Activated CD4-positive, alpha-beta T cell treated with anti-CD3 and anti-CD28 coated beads, Interleukin-2, amount 10 ng/mL, durations not matched to agents 7 days and 5 days (primary cell): ENCODE data around the gene SLC16A10. TPM values are rescaled to one million over a fixed set of nuclear protein-coding genes. Genes with fewer than 3 reads are reported as not detected.

ENCODE experiments used
- CTCF ChIA-PET: fragments of 350-600 bp; sonication (Branson Sonifier 250); formaldehyde crosslinking; loops from one replicate; lab custom pipeline; 2021; ENCODE audit warnings: antibody characterized with exemption; lab: Charles Lee
- POLR2A ChIA-PET: fragments of 350-600 bp; sonication (Branson Sonifier 250); formaldehyde crosslinking; loops from one replicate; lab custom pipeline; 2021; ENCODE audit warnings: antibody characterized with exemption; lab: Charles Lee
- DNase-seq: peaks from one replicate; pipeline ENCODE4 v3.0.0-alpha.2; 2020
- H3K27ac Mint-ChIP-seq: one replicate; pipeline ENCODE4 v1.8.0; 2021; ENCODE audit warnings: mild to moderate bottlenecking, moderate library complexity, mixed read lengths
- H3K27me3 Mint-ChIP-seq: one replicate; pipeline ENCODE4 v1.8.0; 2021; ENCODE audit warnings: mixed read lengths
- H3K36me3 Mint-ChIP-seq: one replicate; pipeline ENCODE4 v1.8.0; 2021; ENCODE audit warnings: low read depth, mixed read lengths
- H3K4me1 Mint-ChIP-seq: one replicate; pipeline ENCODE4 v1.8.0; 2021; ENCODE audit warnings: mixed read lengths
- H3K4me3 Mint-ChIP-seq: one replicate; pipeline ENCODE4 v1.8.0; 2021; ENCODE audit warnings: mild to moderate bottlenecking, moderate library complexity, mixed read lengths
- H3K9me3 Mint-ChIP-seq: one replicate; pipeline ENCODE4 v1.8.0; 2021; ENCODE audit warnings: mixed read lengths
- total RNA-seq, 2 experiments: library from RNA; stranded (reverse); gene quantifications; one replicate each; pipeline ENCODE4 v1.2.3, GENCODE V29; 2021

SLC16A10 gene
- total RNA-seq, 2 experiments from 2014 or later = 3.2 TPM

- DNase-seq = no peak
- POLR2A ChIA-PET = no interaction called here
- H3K27ac Mint-ChIP-seq = no peak overlapping the region
- H3K27me3 Mint-ChIP-seq = no peaks in the 10 kb centered on the region
- CTCF ChIA-PET = no interaction called here
- H3K4me3 Mint-ChIP-seq = no peak overlapping the region
- peaks cover 14% of the 10 kb centered on the region for H3K4me1 Mint-ChIP-seq
- H3K9me3 Mint-ChIP-seq = peaks cover 16% of the 10 kb centered on the region
- H3K36me3 Mint-ChIP-seq = peaks cover 15% of the 10 kb centered on the region
Observed at GRCh38 chr6:111161650-111162049, 74.3 kb downstream of the SLC16A10 start.

DNA sequence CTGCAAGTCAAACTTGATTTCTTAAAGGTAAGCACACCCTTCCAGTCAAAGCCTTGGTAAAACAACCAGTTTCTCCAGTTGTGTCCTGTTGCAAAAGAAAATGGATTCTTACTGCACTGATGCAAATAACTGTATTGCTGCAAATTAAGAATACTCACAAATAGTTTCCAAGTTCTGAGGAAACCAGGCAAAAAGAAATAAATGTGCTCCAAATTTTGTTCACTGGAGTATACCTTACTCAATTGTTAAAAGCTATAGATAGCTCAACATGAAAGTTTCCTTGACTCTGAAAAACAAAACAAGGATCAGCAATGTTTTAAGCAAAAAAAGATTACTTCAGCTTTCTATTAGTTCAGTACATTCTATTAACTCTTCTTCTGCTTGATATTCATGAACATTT, 75.2 kb downstream of the SLC16A10 start:
- CTCF ChIA-PET = no interaction called here
- no peak overlapping the region for H3K4me3 Mint-ChIP-seq
- H3K4me1 Mint-ChIP-seq = peaks cover 10% of the 10 kb centered on the region
- peaks cover 16% of the 10 kb centered on the region for H3K9me3 Mint-ChIP-seq
- no peak for DNase-seq
- POLR2A ChIA-PET = no interaction called here
- H3K36me3 Mint-ChIP-seq = peaks cover 15% of the 10 kb centered on the region
- no peaks in the 10 kb centered on the region for H3K27me3 Mint-ChIP-seq
- no peak overlapping the region for H3K27ac Mint-ChIP-seq

- POLR2A ChIA-PET = no interaction called here
- CTCF ChIA-PET = interaction anchor here (0.6 kb wide), 1 partner anchor 36 kb away, joined by 4 read pairs; no protein-coding TSS in a partner anchor
- peaks cover 14% of the 10 kb centered on the region for H3K4me1 Mint-ChIP-seq
- no peaks in the 10 kb centered on the region for H3K36me3 Mint-ChIP-seq
- no peak overlapping the region for H3K27ac Mint-ChIP-seq
- H3K27me3 Mint-ChIP-seq = no peaks in the 10 kb centered on the region
- H3K4me3 Mint-ChIP-seq = no peak overlapping the region
- H3K9me3 Mint-ChIP-seq = no peaks in the 10 kb centered on the region
- DNase-seq = no peak
Observed at GRCh38 chr6:111171577-111172400, 84.5 kb downstream of the SLC16A10 start.

DNA sequence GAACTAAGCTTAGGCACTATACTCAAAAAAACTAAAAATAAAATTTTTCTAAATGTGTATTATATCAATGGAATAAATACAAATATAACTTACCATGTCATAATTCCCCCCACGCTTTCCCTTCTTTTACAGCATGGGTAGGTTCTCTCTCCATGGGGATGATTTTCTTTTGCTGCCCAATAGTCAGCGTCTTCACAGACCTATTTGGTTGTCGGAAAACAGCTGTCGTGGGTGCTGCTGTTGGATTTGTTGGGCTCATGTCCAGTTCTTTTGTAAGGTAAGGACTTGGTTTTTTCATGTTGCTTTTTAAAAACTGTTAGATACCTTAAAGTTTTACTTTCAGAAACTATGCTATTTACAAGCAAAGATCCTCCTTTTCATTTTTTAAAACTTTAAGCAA, 85.3 kb downstream of the SLC16A10 start:
- no peak for DNase-seq
- Mint-ChIP-seq H3K36me3 (no peaks in the 10 kb centered on the region), H3K4me3 (no peak overlapping the region), H3K27ac (no peak overlapping the region), H3K27me3 (no peaks in the 10 kb centered on the region), H3K9me3 (no peaks in the 10 kb centered on the region), H3K4me1 (peaks cover 14% of the 10 kb centered on the region)
- ChIA-PET POLR2A (no interaction called here), CTCF (no interaction called here)

DNA sequence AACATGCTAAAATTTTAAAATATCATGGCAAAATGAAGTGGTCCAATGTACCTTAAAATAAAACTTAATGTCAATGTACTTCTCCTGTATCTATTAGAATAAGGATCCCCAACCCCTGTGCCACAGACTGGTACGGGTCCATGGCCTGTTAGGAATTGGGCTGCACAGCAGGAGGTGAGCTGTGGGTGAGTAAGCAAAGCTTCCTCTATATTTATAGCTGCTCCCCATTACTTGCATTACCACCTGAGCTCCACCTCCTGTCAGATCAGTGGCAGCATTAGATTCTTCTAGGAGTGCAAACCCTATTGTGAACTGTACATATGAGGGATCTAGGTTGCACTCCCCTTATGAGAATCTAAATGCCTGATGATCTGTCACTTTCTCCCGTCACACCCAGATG, 86.0 kb downstream of the SLC16A10 start:
- Mint-ChIP-seq H3K27ac (no peak overlapping the region), H3K4me1 (peaks cover 14% of the 10 kb centered on the region), H3K36me3 (no peaks in the 10 kb centered on the region), H3K27me3 (no peaks in the 10 kb centered on the region), H3K4me3 (no peak overlapping the region), H3K9me3 (no peaks in the 10 kb centered on the region)
- DNase-seq = no peak
- POLR2A ChIA-PET = no interaction called here
- CTCF ChIA-PET = no interaction called here

GRCh38 chr6:111173946-111174345, 86.6 kb downstream of the SLC16A10 start:
- Mint-ChIP-seq H3K36me3 (no peaks in the 10 kb centered on the region), H3K27me3 (no peaks in the 10 kb centered on the region), H3K4me3 (no peak overlapping the region), H3K4me1 (peaks cover 14% of the 10 kb centered on the region), H3K9me3 (no peaks in the 10 kb centered on the region), H3K27ac (no peak overlapping the region)
- DNase-seq = no peak
- ChIA-PET POLR2A (no interaction called here), CTCF (no interaction called here)

GRCh38 chr6:111175109-111175508, 87.8 kb downstream of the SLC16A10 start:
- Mint-ChIP-seq H3K9me3 (no peaks in the 10 kb centered on the region), H3K4me1 (peaks cover 14% of the 10 kb centered on the region), H3K36me3 (no peaks in the 10 kb centered on the region), H3K27ac (no peak overlapping the region), H3K4me3 (no peak overlapping the region), H3K27me3 (no peaks in the 10 kb centered on the region)
- DNase-seq = no peak
- ChIA-PET CTCF (interaction anchor here (1.0 kb wide), 1 partner anchor 81 kb away, joined by 3 read pairs; no protein-coding TSS in a partner anchor), POLR2A (interaction anchor here (0.6 kb wide), 1 partner anchor 14 kb away, joined by 7 read pairs; no protein-coding TSS in a partner anchor)

DNA sequence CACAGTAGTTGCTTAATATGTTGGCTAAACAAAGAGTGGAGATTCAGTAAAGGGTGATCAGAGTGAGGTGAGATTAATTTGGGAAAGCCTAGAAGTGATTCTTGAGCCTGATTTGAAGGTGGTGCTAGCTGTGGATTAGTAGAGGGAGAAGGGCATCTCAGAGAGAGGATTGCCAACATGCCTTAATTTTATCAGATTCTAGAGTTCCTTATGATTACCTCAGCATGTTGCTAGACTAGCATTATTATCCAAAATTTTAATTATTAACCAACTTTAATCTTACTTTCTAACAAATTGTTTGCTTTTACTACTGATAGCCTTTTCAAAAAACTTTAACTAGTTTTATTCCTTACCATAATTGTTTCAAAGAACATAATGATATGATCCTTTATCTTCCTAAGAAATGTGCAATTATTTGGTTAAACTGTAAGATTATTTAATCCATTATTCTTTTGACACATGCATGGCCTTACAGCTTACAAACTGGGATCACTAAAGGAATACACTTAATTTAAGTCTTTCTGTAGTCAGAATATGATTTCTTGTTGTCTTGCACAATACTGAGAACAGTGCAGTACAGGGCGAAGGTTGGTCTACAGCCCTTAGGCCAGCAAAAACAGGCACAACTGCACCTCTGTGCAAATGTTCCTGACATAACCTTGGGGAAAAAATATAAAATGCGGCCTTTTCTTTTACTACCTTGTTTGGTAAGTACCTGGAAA, 88.9 kb downstream of the SLC16A10 start:
- ChIA-PET CTCF (no interaction called here), POLR2A (no interaction called here)
- no peaks in the 10 kb centered on the region for H3K27me3 Mint-ChIP-seq
- H3K36me3 Mint-ChIP-seq = no peaks in the 10 kb centered on the region
- DNase-seq = no peak
- H3K27ac Mint-ChIP-seq = no peak overlapping the region
- no peak overlapping the region for H3K4me3 Mint-ChIP-seq
- H3K9me3 Mint-ChIP-seq = no peaks in the 10 kb centered on the region
- H3K4me1 Mint-ChIP-seq = peaks cover 14% of the 10 kb centered on the region

- no peaks in the 10 kb centered on the region for H3K9me3 Mint-ChIP-seq
- ChIA-PET CTCF (no interaction called here), POLR2A (no interaction called here)
- H3K27me3 Mint-ChIP-seq = no peaks in the 10 kb centered on the region
- H3K4me3 Mint-ChIP-seq = no peak overlapping the region
- no peaks in the 10 kb centered on the region for H3K36me3 Mint-ChIP-seq
- DNase-seq = no peak
- H3K27ac Mint-ChIP-seq = no peak overlapping the region
- peaks cover 14% of the 10 kb centered on the region for H3K4me1 Mint-ChIP-seq
Observed at GRCh38 chr6:111176760-111177099, 89.4 kb downstream of the SLC16A10 start.

DNA sequence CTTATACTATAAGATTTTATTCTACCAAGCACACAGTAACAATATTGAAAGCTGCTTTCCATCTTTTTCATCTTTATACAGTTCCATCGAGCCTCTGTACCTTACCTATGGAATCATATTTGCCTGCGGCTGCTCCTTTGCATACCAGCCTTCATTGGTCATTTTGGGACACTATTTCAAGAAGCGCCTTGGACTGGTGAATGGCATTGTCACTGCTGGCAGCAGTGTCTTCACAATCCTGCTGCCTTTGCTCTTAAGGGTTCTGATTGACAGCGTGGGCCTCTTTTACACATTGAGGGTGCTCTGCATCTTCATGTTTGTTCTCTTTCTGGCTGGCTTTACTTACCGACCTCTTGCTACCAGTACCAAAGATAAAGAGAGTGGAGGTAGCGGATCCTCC, 89.8 kb downstream of the SLC16A10 start:
- H3K4me1 Mint-ChIP-seq = peaks cover 14% of the 10 kb centered on the region
- no peaks in the 10 kb centered on the region for H3K27me3 Mint-ChIP-seq
- no peak overlapping the region for H3K27ac Mint-ChIP-seq
- ChIA-PET POLR2A (no interaction called here), CTCF (interaction anchor here (0.5 kb wide), 1 partner anchor 38 kb away, joined by 3 read pairs; no protein-coding TSS in a partner anchor)
- H3K9me3 Mint-ChIP-seq = no peaks in the 10 kb centered on the region
- no peak overlapping the region for H3K4me3 Mint-ChIP-seq
- DNase-seq = no peak
- no peaks in the 10 kb centered on the region for H3K36me3 Mint-ChIP-seq

DNA sequence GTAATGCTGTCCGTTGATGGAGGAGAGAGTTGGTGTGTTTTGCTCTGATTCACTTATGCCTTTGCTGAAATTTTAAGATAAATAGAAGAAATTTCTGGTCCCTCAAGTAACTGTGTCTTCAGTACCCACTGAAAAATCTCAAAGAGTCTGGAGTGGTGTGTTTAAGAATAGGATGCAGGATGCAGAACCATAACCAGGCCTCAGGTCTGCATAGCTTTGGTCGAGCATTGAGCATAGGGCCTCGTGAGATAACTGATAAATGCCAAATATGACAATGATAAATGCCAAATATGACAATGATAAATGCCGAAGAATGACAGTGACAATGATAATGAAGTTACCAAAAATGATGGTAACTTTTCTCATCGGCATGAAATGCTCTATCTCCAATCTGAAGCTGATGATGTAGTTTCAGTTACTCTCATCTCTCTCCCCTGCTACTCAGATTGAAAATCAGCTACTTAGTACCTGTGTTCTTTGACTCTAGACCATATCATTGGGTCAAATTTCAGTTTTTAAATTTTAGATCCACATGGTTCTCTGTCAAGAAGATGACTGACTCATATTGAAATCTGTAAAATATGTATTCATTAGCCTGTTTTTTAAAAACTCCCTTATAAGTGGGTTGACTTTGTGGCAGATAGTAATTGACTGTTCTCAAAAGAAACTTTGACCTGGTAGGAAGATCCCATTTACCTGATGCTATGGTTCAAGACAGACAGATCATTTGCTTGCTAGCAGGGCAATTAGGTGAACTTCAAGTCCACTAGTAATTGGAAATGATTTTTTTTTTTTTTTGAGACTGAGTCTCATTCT, 96.6 kb downstream of the SLC16A10 start:
- no peak for DNase-seq
- ChIA-PET POLR2A (no interaction called here), CTCF (no interaction called here)
- Mint-ChIP-seq H3K27me3 (no peaks in the 10 kb centered on the region), H3K9me3 (peaks cover under 1% of the 10 kb centered on the region), H3K36me3 (peaks cover 2% of the 10 kb centered on the region), H3K27ac (no peak overlapping the region), H3K4me1 (no peaks in the 10 kb centered on the region), H3K4me3 (no peak overlapping the region)

DNA sequence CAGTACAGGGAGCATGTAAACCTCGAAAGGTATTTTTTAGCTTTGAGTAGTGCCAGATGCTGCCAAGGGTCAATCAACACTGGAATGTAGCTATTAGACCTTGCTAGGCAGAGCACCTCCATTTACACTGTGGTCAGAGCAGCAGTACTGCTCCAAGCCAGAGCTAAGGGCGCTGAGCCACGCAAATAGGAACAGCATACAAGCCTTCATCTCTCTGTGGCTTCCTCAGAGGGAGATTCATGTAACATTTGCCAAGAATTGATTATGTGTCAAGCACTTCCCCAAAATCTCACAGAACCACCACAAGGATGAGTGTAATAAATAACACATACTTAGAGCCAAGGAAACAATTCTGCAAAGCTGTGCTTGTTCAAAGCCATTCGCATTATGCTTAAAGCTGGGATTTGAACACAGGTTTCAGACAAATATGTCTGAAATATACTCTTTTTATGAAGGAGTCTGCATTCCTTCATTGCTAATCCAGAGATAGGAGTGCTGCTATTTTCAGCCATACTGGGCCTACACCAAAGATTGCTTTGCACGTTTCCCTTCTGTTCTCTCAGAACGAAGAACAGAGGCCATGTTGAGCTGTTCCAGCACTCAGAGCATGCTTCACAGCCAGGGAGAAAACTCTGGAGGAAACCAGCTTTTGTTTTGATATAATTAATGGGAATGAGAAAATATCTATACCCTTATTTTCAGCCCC, 97.7 kb downstream of the SLC16A10 start:
- ChIA-PET POLR2A (no interaction called here), CTCF (interaction anchor here (0.5 kb wide), 1 partner anchor 31 kb away, joined by 3 read pairs; no protein-coding TSS in a partner anchor)
- no peak overlapping the region for H3K4me3 Mint-ChIP-seq
- H3K4me1 Mint-ChIP-seq = no peaks in the 10 kb centered on the region
- H3K27me3 Mint-ChIP-seq = no peaks in the 10 kb centered on the region
- no peak overlapping the region for H3K27ac Mint-ChIP-seq
- no peak for DNase-seq
- peaks cover 2% of the 10 kb centered on the region for H3K36me3 Mint-ChIP-seq
- peaks cover 2% of the 10 kb centered on the region for H3K9me3 Mint-ChIP-seq
